Endothelial cell of hepatic sinusoid (primary cell): Measurements from ENCODE around the gene CELSR3.

Experiments used
- in situ Hi-C: cut with HindIII; loops from 2 replicates; pipeline ENCODE4 v1.10.0; 2017; ENCODE audit warnings: low sequenced_read_pairs

CELSR3 gene

GRCh38 chr3:48601622-48601994 lies 61.1 kb downstream of the CELSR3 start:
- in situ Hi-C loops, result no loop called here

DNA sequence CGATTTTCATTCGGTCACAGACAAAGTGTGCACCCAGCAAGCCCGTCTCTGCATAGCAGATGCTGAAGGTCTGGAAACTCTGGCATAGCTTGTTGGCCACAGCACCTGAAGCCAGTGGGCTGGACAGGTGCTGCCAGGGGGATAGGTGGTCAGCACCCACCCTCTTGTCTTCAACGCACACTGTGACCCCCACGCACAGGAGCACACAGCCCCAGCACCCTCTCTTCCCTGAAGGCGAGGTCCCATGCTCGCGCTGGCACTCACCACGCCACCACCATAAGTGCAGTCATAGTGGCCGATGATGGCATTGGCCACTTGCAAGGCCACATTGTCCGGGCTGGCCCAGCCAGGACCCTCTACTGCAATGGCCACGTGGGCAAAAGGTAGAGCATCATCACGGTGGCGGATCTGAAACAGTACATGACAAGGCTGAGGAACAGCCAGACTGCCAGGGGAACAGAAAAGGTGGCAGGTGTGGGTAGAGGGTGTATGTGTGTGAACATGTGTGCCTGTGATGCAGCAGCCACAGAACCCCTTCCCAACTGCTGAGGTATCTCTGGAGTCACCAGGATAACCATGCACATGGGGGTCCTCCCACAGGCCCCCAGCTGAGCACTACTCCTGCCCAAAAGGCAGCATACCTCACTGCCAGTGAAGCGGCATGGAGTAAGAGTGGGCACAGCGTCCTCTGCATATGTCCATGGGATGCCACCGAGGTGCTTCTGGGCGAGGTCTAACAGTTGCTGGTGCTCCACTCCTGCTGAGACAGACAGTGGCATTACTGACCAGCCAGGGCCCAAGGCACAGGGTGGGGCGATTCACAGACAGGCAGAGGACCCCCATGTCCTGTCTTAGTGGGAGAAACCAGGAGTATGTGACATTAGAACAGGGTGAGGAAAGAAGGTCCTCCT lies 61.7 kb downstream of the CELSR3 start:
- in situ Hi-C loops, result no loop called here

DNA sequence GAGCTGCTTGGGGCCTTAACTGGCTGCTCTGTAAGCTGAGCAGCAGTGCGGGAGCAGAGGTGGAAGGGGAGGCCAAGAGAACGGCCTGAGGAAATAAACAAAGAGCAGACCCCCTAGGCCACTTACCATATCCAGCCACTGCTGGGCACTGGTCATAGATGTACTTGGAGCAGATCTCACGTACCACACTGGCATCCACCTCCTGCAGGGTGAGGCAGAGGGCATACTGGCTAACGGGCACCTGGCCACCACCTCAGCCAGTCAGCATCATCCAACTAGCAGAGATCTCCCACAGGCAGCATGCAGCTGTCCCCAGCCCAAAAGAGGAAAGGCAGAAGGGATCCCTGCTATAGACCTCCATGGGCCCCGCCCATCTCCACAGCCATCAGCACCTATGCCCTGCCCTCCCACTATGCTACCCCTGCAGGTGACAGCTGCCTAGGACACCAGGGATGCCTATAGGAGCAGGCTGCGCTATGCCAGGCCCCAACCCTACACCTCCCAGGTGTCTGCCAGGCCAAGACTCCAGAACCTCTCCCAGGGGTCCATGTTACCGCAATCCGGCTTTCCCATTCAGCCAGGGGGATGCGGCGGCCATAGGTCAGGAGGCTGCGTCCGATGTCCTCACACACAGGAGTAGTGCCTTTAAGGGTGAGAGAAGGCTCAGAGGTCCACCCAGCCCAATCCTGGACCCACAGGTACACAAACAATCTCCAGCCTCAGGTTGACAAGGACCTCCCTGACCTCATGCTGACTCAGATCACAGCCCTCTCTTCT lies 63.0 kb downstream of the CELSR3 start:
- in situ Hi-C loops, result no loop called here

DNA sequence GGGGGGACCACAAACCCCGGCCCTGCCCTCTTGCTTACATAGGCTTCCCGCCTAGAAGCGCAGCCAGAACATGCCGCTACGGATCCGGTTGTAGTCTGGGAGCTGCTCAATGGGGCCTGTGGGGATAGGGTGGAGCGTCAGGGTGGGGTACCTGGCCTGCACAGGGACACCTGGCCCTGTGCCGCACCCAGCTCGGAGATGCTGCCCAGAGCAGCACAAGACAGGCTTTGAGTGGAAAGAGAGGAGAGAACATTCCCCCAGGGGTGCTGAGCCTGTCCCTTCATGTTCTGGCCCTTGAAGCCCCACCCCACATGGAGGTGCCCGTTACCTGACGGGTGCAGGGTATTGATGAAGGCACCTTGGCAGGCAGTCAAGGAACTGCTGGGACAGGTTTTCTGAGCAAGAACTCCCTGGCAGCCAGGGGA lies 63.6 kb downstream of the CELSR3 start:
- in situ Hi-C loops, result no loop called here

DNA sequence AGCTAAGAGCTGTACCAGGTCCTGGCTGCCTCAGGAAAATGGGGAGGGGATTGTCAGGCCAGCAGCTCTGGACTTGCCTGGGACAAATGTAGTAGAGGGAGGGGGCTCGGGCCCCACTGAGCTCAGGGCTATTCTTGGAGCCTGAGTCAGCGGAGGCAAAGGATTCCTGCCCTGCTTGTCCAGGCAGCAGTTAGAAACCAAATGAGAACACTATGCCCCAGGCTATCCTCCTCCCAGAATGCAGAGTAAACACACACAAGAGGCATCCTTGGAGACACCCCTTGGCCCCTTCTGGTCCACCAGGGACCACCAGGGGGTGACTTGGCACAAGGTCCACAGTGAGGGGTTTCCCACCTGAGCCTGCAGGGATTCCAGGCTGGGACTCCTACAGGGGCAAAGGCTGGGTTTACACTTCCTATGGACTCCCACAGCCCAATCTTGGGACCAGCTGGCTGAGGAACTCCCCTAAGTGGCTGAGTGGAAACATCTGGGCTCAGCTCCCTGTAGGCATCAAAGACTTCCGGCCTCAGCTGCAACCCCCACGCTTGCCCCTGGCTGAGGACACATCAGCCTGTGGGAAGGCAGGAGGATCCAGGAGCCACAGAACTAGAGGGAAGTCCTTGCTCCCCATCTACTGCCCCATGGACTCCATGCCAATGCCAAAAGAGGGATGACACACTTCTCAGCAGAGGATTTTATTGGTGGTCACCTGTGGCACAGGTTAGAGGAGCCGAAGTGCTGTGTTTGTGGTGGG lies 64.2 kb downstream of the CELSR3 start:
- in situ Hi-C loops, result no loop called here

DNA sequence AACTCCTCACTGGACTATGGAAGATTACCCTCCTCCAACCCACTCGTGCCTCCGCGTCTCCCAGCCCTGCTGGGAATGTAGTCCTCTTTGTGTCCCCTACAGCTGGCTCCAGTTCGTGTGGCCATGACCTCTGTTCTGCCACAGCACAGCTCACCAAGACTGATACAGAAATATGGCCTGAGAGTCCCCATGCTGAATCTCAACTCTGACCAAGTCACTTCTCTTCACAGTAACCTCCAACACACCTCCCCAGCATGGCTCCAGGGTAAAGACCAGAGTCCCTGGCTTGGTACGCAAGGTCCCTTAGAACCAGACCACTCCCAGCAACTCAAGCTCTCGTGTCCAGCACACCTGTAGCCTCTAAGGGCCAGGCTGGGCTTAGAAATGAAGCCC lies 65.3 kb downstream of the CELSR3 start:
- in situ Hi-C loops, result no loop called here

- in situ Hi-C loops, result no loop called here
Observed at GRCh38 chr3:48596676-48597407, 65.8 kb downstream of the CELSR3 start.

DNA sequence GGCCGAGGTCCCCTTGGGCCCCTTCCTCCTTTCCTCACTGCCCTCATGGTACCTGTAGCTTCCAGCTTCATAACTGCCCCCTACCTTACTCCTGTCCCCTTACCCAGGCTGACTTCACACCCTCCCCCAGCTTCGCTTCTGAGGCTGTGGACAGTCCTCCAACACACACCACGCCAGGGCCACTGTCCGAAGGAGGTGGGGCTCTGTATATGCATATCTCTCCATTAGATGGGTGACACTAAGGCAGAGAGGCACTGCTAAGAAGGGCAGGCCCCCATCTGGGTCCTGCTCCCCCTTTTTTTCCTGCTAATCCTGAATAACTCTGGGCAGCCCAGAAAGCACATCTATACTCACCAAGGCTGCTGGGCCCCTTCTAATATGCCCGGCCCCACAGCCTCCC lies 66.5 kb downstream of the CELSR3 start:
- in situ Hi-C loops, result no loop called here

- in situ Hi-C loops, result no loop called here
Observed at GRCh38 chr3:48595526-48596121, 67.1 kb downstream of the CELSR3 start.

- in situ Hi-C loops, result no loop called here
Observed at GRCh38 chr3:48595075-48595525, 67.6 kb downstream of the CELSR3 start, which contains the start of gene COL7A1. TSS of gene COL7A1 (minus strand) at chr3:48595329. CDS start at chr3:48595159, 170 bp downstream.

DNA sequence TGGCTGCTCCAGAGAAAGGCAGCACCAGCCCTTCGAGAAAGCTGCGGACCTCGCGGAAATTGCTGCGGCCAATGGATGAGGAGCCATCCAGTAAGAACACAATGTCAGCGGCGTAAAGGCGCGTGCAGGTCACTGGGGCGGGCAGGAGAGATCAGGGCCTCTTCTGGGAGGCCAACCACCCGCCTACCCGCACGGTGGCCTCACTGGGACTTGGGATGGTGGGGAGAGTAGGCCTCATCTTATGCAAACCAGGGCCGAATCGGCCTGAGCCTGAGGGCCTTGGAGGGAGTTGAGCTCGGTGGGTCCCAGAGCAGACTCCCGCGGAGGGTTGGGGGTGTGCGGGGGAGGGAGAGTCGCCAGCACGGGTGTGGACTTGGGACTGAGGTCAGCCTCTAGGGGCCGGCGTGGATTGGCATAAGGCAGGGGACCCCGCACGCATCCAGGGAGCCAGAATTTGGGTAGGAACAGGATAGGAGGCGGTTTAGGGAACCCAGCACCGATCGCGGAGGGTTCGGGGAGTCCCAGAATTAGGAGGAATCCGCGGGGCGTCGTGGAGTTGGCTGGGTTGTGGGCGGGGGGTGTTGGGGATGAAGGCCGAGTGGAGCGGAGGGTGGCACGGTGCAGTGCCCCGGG lies 68.2 kb downstream of the CELSR3 start:
- in situ Hi-C loops, result no loop called here

DNA sequence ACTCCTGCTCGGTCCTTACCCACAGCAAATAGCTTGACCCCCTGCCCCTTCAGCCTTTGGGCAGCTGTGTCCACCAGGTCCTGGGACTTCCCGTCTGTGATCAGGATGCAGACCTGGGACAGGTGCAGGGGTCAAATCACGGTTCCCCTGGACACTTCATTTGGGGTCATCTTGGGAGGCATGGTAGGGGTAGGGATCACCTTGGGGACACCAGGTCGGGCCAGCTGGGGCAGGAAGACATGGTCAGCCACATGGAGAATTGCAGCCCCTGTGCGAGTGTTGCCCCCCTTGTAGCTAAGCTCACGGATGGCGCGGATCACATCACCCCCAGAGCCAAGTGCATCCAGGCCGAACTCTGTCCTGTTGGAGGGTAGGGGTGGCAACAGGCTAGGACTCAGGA lies 69.3 kb downstream of the CELSR3 start:
- in situ Hi-C loops, result no loop called here

DNA sequence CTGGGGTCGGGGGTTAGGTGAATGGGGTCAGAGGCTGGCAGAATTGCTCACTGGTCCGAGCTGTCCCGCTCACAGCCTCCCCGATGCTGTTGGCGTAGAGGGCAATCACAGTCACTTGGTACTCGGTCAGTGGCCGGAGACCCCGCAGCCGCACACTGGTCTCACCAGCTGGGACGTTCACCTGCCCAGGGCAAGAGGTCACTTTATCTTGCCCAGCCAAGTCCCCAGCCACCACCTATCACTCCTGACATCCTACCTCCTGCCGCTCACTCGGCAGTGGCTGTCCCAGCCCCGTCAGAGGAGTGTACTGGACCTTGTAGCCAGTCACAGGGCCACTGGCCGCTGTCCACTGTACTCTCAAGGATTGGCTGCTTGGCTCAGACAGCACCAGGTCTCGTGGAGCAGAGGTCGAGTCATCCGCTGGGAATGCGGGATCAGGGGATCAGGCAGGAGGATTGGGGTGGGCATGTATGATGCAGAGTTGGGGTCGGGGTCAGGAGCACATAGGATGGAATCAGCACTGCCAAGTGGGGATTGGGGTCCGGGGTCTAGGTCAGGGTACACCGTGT lies 70.1 kb downstream of the CELSR3 start:
- in situ Hi-C loops, result no loop called here

- in situ Hi-C loops, result no loop called here
Observed at GRCh38 chr3:48591886-48592518, 70.7 kb downstream of the CELSR3 start.

DNA sequence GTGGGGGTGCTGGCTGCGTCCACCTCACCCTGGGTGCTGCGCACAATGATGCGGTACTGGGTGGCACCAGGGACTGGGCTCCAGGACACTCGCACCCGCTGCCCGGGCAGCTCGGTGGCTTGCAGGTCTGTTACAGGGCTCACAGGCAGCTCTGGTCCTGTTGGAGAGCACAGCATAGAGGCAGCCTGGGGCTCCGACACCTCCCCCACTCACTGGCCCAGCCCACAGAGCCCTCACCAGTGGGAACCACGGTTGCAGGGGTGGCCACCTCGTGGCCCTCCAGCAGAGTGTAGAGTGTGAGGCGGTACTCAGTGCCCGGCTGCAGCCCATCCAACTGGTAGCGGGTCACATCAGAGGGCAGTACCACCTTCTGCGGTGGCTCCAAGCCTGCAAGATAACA lies 71.2 kb downstream of the CELSR3 start:
- in situ Hi-C loops, result no loop called here

GRCh38 chr3:48588230-48588629 lies 74.5 kb downstream of the CELSR3 start:
- in situ Hi-C loops, result no loop called here

- in situ Hi-C loops, result no loop called here
Observed at GRCh38 chr3:48587686-48588085, 75.0 kb downstream of the CELSR3 start.
